HepG2 (cell line): ENCODE data around the gene SLC22A23. TPM values are rescaled to one million over a fixed set of nuclear protein-coding genes. Genes with fewer than 3 reads are reported as not detected.

ENCODE experiments used
- CHD2 ChIP-seq: IDR thresholded peaks from 2 replicates; pipeline ENCODE4 v1.6.1; 2011; ENCODE audit warnings: low read depth, low read length, improper control_type of control experiment
- HNRNPH1 ChIP-seq: fragments of 200-400 bp; formaldehyde crosslinking; optimal IDR thresholded peaks from 2 replicates; pipeline ENCODE3; 2017; ENCODE audit warnings: mild to moderate bottlenecking, low read depth, low read length
- HOXA7 ChIP-seq: sonication (generic); formaldehyde crosslinking; IDR thresholded peaks from 2 replicates; pipeline ENCODE4 v1.8.1; 2022; ENCODE audit warnings: mild to moderate bottlenecking, missing genetic modification reagents, moderate library complexity
- HOXD1 ChIP-seq: sonication (generic); formaldehyde crosslinking; IDR thresholded peaks from 2 replicates; pipeline ENCODE4 v1.5.0; 2020; ENCODE audit warnings: missing genetic modification reagents
- MAFF ChIP-seq: IDR thresholded peaks from 2 replicates; pipeline ENCODE4 v1.6.1; 2011; ENCODE audit warnings: low read depth, low read length, improper control_type of control experiment
- MIER2 ChIP-seq: IDR thresholded peaks from 2 replicates; pipeline ENCODE4 v1.6.1; 2016; ENCODE audit warnings: missing biosample characterization, missing genetic modification reagents
- NKX3-1 ChIP-seq: sonication (generic); formaldehyde crosslinking; IDR thresholded peaks from 2 replicates; pipeline ENCODE4 v1.5.0; 2020; ENCODE audit warnings: missing genetic modification reagents
- PHF5A ChIP-seq: IDR thresholded peaks from one replicate; pipeline ENCODE4 v1.6.1; 2018; ENCODE audit warnings: low read depth, missing genetic modification reagents; ENCODE audit not compliant: unreplicated experiment
- REXO4 ChIP-seq: sonication (generic); formaldehyde crosslinking; IDR thresholded peaks from 2 replicates; pipeline ENCODE4 v1.8.0; 2022; ENCODE audit warnings: missing genetic modification reagents, mild to moderate bottlenecking, borderline replicate concordance
- SMARCC2 ChIP-seq: fragments of 450-650 bp; IDR thresholded peaks from 2 replicates; pipeline ENCODE4 v1.6.1; 2017; ENCODE audit warnings: antibody characterized with exemption, mild to moderate bottlenecking
- SOX13 ChIP-seq, 3 experiments: fragments of 450-650 bp in 1 of 3; sonication (generic) in 1 of 3; formaldehyde crosslinking in 1 of 3; IDR thresholded peaks in 2 of 3; conservative IDR thresholded peaks in 1 of 3; 2 replicates each; pipeline versions ENCODE4 v1.5.0 to v1.6.1; 2016 to 2020; ENCODE audit warnings: antibody characterized with exemption in 1 of 3, mild to moderate bottlenecking in 1 of 3, missing compliant biosample characterization in 1 of 3, missing genetic modification reagents in 1 of 3, moderate library complexity in 1 of 3
- SRF ChIP-seq: IDR thresholded peaks from 2 replicates; pipeline ENCODE4 v1.6.1; 2011; ENCODE audit warnings: mild to moderate bottlenecking, low read depth, low read length, moderate library complexity
- WIZ ChIP-seq: sonication (generic); formaldehyde crosslinking; IDR thresholded peaks from 2 replicates; pipeline ENCODE4 v1.5.1; 2020; ENCODE audit warnings: mild to moderate bottlenecking, missing genetic modification reagents
- ZNF138 ChIP-seq: sonication (generic); formaldehyde crosslinking; IDR thresholded peaks from 2 replicates; pipeline ENCODE4 v1.5.0; 2020; ENCODE audit warnings: mild to moderate bottlenecking, low read depth, missing genetic modification reagents
- ZNF234 ChIP-seq: sonication (generic); formaldehyde crosslinking; conservative IDR thresholded peaks from 2 replicates; pipeline ENCODE4 v1.5.1; 2020; ENCODE audit warnings: mild to moderate bottlenecking, missing genetic modification reagents
- ZNF558 ChIP-seq: sonication (generic); formaldehyde crosslinking; IDR thresholded peaks from 2 replicates; pipeline ENCODE4 v1.9.0; 2022; ENCODE audit warnings: mild to moderate bottlenecking, missing genetic modification reagents, borderline replicate concordance
- polyA plus RNA-seq, 8 experiments: library from polyadenylated mRNA; depleted of rRNA in 3 of 8; stranded (reverse) in 7 of 8; unstranded in 1 of 8; fragments of >200 nt; fragmentation: Illumina TruSeq in 4 of 8; extraction: Trizol in 4 of 8; gene quantifications; 2 replicates each; pipeline versions ENCODE4 v1.2.1 to v1.2.3, GENCODE V29; 2011 to 2016; ENCODE audit warnings: low read depth in 4 of 8, missing spikeins in 1 of 8, mixed read lengths in 1 of 8; ENCODE audit not compliant: insufficient read depth in 1 of 8
- total RNA-seq, 5 experiments: library from RNA; depleted of rRNA; stranded (reverse); fragments of >200 nt; fragmentation: Illumina TruSeq; extraction: Trizol; gene quantifications; 2 replicates each; pipeline ENCODE4 v1.2.3, GENCODE V29; 2016; ENCODE audit warnings: low read depth in 1 of 5
- TF ChIP-seq, protein P1 (sequence below): fragments of 450-650 bp; IDR thresholded peaks from 2 replicates; pipeline ENCODE4 v1.6.1; 2016
- TF ChIP-seq, protein P2 (sequence below): sonication (generic); formaldehyde crosslinking; IDR thresholded peaks from 2 replicates; pipeline ENCODE4 v1.4.0; 2020; ENCODE audit warnings: missing genetic modification reagents, mild to moderate bottlenecking, borderline replicate concordance
- TF ChIP-seq, protein P3 (sequence below): fragments of 450-650 bp; IDR thresholded peaks from 2 replicates; pipeline ENCODE4 v1.6.1; 2017; ENCODE audit warnings: mild to moderate bottlenecking
- TF ChIP-seq, protein P4 (sequence below): IDR thresholded peaks from 2 replicates; pipeline ENCODE4 v1.6.1; 2016; ENCODE audit warnings: low read depth, borderline replicate concordance

SLC22A23 gene
- total and polyA plus RNA-seq, 2 of the 13 experiments (the other 11 are each of a cell fraction or from before 2014, with no cell fraction given): 11.8 to 17.5 TPM

DNA sequence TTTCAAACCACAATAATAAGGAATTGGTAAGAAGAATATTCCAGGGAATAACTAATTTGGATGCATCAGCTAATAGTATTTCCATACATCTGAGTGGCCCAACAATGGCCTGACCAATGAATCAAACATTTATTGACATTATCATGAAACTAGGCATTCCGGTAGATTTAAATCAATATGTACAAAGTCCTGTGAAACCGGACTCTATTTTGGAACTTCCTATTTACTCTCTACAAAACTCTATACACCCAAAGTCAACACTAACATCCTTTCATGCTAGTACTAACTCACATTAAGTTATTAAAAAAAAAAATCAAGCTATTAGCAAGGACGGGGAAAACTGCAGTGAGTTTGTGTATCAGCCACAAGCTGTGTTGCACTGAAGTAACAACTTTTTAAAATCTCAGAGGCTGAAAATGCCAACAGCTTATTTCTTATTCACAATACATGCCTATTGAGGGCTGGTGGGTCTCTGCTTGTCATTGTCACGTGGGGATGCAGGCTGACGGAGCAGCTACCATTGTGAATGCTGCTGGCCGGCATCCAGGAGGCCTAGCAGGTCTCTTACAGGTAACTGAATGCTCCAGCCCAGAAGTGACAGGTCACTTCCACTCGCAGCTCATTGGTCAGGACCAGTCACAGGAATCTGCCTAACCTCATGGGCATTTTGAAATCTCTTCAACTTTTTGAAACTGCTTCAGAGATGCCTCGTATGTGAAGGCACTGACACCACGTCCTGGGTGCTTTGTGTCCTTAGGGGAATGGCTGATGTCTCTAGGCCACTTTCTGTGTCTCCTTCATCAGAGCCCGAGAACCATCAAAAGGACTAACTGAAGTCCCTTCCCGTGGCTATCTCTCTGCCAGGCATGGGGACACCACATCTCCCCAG lies 76.3 kb downstream of the SLC22A23 start (continued):
- TF ChIP-seq SOX13 (IDR thresholded peaks at IDR 0.05): peak; percentile 59; the same call in 1 of the 2 replicates
- peak in 1 of 2 experiments; percentile 86; a peak in 2 of 4 replicates for TF ChIP-seq SOX13 (CRISPR knock-in tag; conservative IDR thresholded peaks at IDR 0.05 in 1 of 2, IDR thresholded peaks at IDR 0.05 in 1 of 2)
- no peak for TF ChIP-seq NKX3-1
- no peak for TF ChIP-seq REXO4 (CRISPR knock-in tag)
- TF ChIP-seq HNRNPH1: no peak
- TF ChIP-seq HOXD1: no peak; the same call in 1 of the 2 replicates
- TF ChIP-seq ZNF138: no peak
- TF ChIP-seq WIZ (CRISPR knock-in tag): no peak
- TF ChIP-seq, protein P1, sequence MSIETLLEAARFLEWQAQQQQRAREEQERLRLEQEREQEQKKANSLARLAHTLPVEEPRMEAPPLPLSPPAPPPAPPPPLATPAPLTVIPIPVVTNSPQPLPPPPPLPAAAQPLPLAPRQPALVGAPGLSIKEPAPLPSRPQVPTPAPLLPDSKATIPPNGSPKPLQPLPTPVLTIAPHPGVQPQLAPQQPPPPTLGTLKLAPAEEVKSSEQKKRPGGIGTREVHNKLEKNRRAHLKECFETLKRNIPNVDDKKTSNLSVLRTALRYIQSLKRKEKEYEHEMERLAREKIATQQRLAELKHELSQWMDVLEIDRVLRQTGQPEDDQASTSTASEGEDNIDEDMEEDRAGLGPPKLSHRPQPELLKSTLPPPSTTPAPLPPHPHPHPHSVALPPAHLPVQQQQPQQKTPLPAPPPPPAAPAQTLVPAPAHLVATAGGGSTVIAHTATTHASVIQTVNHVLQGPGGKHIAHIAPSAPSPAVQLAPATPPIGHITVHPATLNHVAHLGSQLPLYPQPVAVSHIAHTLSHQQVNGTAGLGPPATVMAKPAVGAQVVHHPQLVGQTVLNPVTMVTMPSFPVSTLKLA: peak; percentile 71
- no peak for TF ChIP-seq ZNF234
- TF ChIP-seq, protein P2, sequence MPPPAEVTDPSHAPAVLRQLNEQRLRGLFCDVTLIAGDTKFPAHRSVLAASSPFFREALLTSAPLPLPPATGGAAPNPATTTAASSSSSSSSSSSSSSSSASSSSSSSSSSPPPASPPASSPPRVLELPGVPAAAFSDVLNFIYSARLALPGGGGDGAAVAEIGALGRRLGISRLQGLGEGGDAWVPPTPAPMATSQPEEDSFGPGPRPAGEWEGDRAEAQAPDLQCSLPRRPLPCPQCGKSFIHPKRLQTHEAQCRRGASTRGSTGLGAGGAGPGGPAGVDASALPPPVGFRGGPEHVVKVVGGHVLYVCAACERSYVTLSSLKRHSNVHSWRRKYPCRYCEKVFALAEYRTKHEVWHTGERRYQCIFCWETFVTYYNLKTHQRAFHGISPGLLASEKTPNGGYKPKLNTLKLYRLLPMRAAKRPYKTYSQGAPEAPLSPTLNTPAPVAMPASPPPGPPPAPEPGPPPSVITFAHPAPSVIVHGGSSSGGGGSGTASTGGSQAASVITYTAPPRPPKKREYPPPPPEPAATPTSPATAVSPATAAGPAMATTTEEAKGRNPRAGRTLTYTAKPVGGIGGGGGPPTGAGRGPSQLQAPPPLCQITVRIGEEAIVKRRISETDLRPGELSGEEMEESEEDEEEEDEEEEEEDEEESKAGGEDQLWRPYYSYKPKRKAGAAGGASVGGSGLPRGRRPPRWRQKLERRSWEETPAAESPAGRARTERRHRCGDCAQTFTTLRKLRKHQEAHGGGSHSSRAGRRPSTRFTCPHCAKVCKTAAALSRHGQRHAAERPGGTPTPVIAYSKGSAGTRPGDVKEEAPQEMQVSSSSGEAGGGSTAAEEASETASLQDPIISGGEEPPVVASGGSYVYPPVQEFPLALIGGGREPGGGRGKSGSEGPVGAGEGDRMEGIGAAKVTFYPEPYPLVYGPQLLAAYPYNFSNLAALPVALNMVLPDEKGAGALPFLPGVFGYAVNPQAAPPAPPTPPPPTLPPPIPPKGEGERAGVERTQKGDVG: peak; percentile 30
- peak; percentile 71 for TF ChIP-seq PHF5A
- TF ChIP-seq SRF: no peak
- TF ChIP-seq, protein P3, sequence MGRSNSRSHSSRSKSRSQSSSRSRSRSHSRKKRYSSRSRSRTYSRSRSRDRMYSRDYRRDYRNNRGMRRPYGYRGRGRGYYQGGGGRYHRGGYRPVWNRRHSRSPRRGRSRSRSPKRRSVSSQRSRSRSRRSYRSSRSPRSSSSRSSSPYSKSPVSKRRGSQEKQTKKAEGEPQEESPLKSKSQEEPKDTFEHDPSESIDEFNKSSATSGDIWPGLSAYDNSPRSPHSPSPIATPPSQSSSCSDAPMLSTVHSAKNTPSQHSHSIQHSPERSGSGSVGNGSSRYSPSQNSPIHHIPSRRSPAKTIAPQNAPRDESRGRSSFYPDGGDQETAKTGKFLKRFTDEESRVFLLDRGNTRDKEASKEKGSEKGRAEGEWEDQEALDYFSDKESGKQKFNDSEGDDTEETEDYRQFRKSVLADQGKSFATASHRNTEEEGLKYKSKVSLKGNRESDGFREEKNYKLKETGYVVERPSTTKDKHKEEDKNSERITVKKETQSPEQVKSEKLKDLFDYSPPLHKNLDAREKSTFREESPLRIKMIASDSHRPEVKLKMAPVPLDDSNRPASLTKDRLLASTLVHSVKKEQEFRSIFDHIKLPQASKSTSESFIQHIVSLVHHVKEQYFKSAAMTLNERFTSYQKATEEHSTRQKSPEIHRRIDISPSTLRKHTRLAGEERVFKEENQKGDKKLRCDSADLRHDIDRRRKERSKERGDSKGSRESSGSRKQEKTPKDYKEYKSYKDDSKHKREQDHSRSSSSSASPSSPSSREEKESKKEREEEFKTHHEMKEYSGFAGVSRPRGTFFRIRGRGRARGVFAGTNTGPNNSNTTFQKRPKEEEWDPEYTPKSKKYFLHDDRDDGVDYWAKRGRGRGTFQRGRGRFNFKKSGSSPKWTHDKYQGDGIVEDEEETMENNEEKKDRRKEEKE: no peak
- TF ChIP-seq ZNF558 (CRISPR knock-in tag): no peak
- TF ChIP-seq CHD2: no peak
- TF ChIP-seq MIER2 (CRISPR knock-in tag): no peak; the same call in 1 of the 2 replicates
- 0 out of 2 replicates have a peak, but pooled peaks have one; percentile 1 for TF ChIP-seq MAFF
- TF ChIP-seq SMARCC2: peak; percentile 67; the same call in 1 of the 2 replicates
- TF ChIP-seq, protein P4, sequence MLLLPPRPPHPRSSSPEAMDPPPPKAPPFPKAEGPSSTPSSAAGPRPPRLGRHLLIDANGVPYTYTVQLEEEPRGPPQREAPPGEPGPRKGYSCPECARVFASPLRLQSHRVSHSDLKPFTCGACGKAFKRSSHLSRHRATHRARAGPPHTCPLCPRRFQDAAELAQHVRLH (CRISPR knock-in tag): peak; percentile 56; the same call in 1 of the 2 replicates
- no peak for TF ChIP-seq HOXA7 (CRISPR knock-in tag)
